K562 (cell line): ENCODE results near the gene RNF227. TPM values are rescaled to one million over a fixed set of nuclear protein-coding genes. Genes with fewer than 3 reads are reported as not detected.

Experiments
- ATAC-seq: fragments of 200-7000 bp; cut with Tn5 transposase; 3 replicates; pipeline ENCODE4 v1.9.1; 2020; ENCODE audit warnings: moderate library complexity
- BruUV-seq: library from RNA; stranded (reverse); fragments of 400-500 nt; replicated peaks from 2 replicates; lab custom pipeline; 2021; lab: Mats Ljungman, UMichigan
- CTCF ChIA-PET: fragments of 300-600 bp; formaldehyde crosslinking; extraction: SDS; loops from one replicate; lab custom pipeline; 2021; ENCODE audit warnings: low intra/inter-chr PET ratio; lab: Yijun Ruan, JAX
- POLR2A ChIA-PET: fragments of 300-600, 350-650 bp; sonication (Branson Sonifier 250); formaldehyde crosslinking; extraction: SDS; loops from one replicate; lab custom pipeline; 2021; ENCODE audit warnings: antibody characterized with exemption, inconsistent platforms; lab: Yijun Ruan, JAX
- DNase-seq, 4 experiments: peaks; one replicate each; pipeline versions ENCODE4 v3.0.0 to v3.0.0-alpha.2; 2011 to 2018; ENCODE audit warnings: low spot score in 3 of 4, mixed read lengths in 3 of 4; ENCODE audit errors: extremely low read depth in 1 of 4
- FAIRE-seq: peaks from 2 replicates; lab custom pipeline; 2011; peaks lifted over from hg19 to GRCh38; lab: Jason Lieb, UNC
- H2AFZ ChIP-seq: 2 replicates; pipeline ENCODE4 v1.6.0; 2011; ENCODE audit warnings: low read depth, low read length, control low read depth, inconsistent platforms
- H3K27ac ChIP-seq: fragments of 200-600 bp; 3 replicates; pipeline ENCODE4 v1.8.0; 2011; ENCODE audit warnings: low read depth, mild to moderate bottlenecking, control low read depth, inconsistent platforms, low read length, moderate library complexity, mixed read lengths; ENCODE audit errors: extremely low read depth
- H3K27me3 ChIP-seq, 2 experiments: fragments of 300-600 bp in 1 of 2; 2 replicates in 1 of 2; 3 replicates in 1 of 2; pipeline versions ENCODE4 v1.6.0 to v1.8.0; 2011; ENCODE audit warnings: inconsistent platforms in 2 of 2, low read length in 2 of 2, mild to moderate bottlenecking in 1 of 2, mixed read lengths in 1 of 2, moderate library complexity in 1 of 2; ENCODE audit not compliant: control insufficient read depth in 2 of 2, insufficient read depth in 2 of 2
- H3K36me3 ChIP-seq: fragments of 300-600 bp; 3 replicates; pipeline ENCODE4 v1.8.0; 2011; ENCODE audit warnings: mild to moderate bottlenecking, low read length, inconsistent platforms; ENCODE audit not compliant: control insufficient read depth, insufficient read depth
- H3K4me1 ChIP-seq, 2 experiments: fragments of 200-600 bp in 1 of 2; replicated peaks in 1 of 2; 2 replicates in 1 of 2; 3 replicates in 1 of 2; pipeline versions ENCODE4 v1.5.1 to v1.8.0; 2011; ENCODE audit warnings: inconsistent platforms in 2 of 2, low read length in 2 of 2, mild to moderate bottlenecking in 1 of 2, mixed read lengths in 1 of 2, moderate library complexity in 1 of 2; ENCODE audit not compliant: control insufficient read depth in 2 of 2, insufficient read depth in 2 of 2
- H3K4me2 ChIP-seq: 2 replicates; pipeline ENCODE4 v1.6.1; 2011; ENCODE audit warnings: low read length, control low read depth, inconsistent platforms, mixed read lengths; ENCODE audit not compliant: insufficient read depth
- H3K4me3 ChIP-seq: fragments of 200-600 bp; sonication (generic), shearing (Covaris generic); 2 replicates; pipeline ENCODE4 v1.5.1; 2016; ENCODE audit warnings: control low read depth, inconsistent platforms
- H3K79me2 ChIP-seq: fragments of 200-600 bp; 3 replicates; pipeline ENCODE4 v1.8.0; 2011; ENCODE audit warnings: low read length, inconsistent platforms; ENCODE audit not compliant: control insufficient read depth, insufficient read depth
- H3K9ac ChIP-seq, 2 experiments: 2 replicates each; pipeline versions ENCODE4 v1.6.0 to v1.6.1; 2011; ENCODE audit warnings: low read depth in 2 of 2, low read length in 2 of 2, control low read depth in 1 of 2, inconsistent platforms in 1 of 2, mild to moderate bottlenecking in 1 of 2, mixed read lengths in 1 of 2; ENCODE audit not compliant: insufficient read depth in 1 of 2
- H3K9me1 ChIP-seq: one replicate; pipeline ENCODE4 v1.6.0; 2011; ENCODE audit warnings: inconsistent platforms, mild to moderate bottlenecking, low read length, moderate library complexity; ENCODE audit not compliant: control insufficient read depth, insufficient read depth
- H3K9me3 ChIP-seq: replicated peaks from 2 replicates; pipeline ENCODE4 v1.5.1; 2011; ENCODE audit warnings: low read depth, low read length, inconsistent platforms; ENCODE audit not compliant: control insufficient read depth, insufficient read depth
- H4K20me1 ChIP-seq: replicated peaks from 2 replicates; pipeline ENCODE4 v1.6.1; 2011; ENCODE audit warnings: low read length, inconsistent platforms, mixed read lengths; ENCODE audit not compliant: control insufficient read depth, insufficient read depth
- EGR1 ChIP-seq: fragments of 450-650 bp; conservative IDR thresholded peaks from 2 replicates; pipeline ENCODE4 v1.6.1; 2017; ENCODE audit warnings: mild to moderate bottlenecking
- SP1 ChIP-seq: sonication (generic); formaldehyde crosslinking; IDR thresholded peaks from 2 replicates; pipeline ENCODE4 v1.8.1; 2022; ENCODE audit warnings: mild to moderate bottlenecking, missing genetic modification reagents
- WGBS: fragments of 100-300 bp; shearing (Covaris generic); methylation state at CpG from one replicate; pipeline ENCODE4 v1.1.6; 2016; ENCODE audit warnings: low coverage, mixed read lengths; ENCODE audit not compliant: insufficient coverage; ENCODE audit errors: missing lambda C conversion rate; 5-methylcytosine and 5-hydroxymethylcytosine counted together
- in situ Hi-C: fragments of 300-500 bp; cut with MboI; formaldehyde crosslinking; loops from 4 replicates; pipeline ENCODE4 v1.15.0; 2018; ENCODE audit warnings: inconsistent platforms, mixed read lengths
- intact Hi-C: fragments of 100-400 bp; cut with micrococcal nuclease; formaldehyde crosslinking; loops from 2 replicates; pipeline ENCODE4 v1.14.2; 2022
- polyA plus RNA-seq, 8 experiments: library from polyadenylated mRNA; depleted of rRNA in 4 of 8; stranded (reverse) in 5 of 8; unstranded in 3 of 8; fragments of >200 nt; fragmentation: Nextera tagmentation in 2 of 8; fragmentation: Illumina TruSeq in 1 of 8; extraction: Ambion mirVana in 2 of 8; extraction: Trizol in 1 of 8; gene quantifications; 2 replicates each; pipeline versions ENCODE4 v1.2.1 to v1.2.3, GENCODE V29; 2011 to 2014; ENCODE audit warnings: inconsistent platforms in 1 of 8, missing spikeins in 1 of 8
- total RNA-seq, 7 experiments: library from RNA; depleted of rRNA in 6 of 7; stranded (reverse); fragments of >200 nt in 6 of 7; fragmentation: Illumina TruSeq in 2 of 7; extraction: Trizol in 2 of 7; gene quantifications; 2 replicates each; pipeline versions ENCODE4 v1.2.1 to v1.2.3, GENCODE V29; 2011 to 2021; ENCODE audit warnings: low replicate concordance in 1 of 7
- TF ChIP-seq, protein P1 (sequence below), 3 experiments: IDR thresholded peaks in 2 of 3; conservative IDR thresholded peaks in 1 of 3; 2 replicates each; pipeline ENCODE4 v1.5.1; 2011 to 2012; ENCODE audit warnings: low read length in 3 of 3, mild to moderate bottlenecking in 3 of 3, control low read depth in 2 of 3, improper control_type of control experiment in 1 of 3, inconsistent platforms in 1 of 3, low read depth in 1 of 3, mixed read lengths in 1 of 3, moderate library complexity in 1 of 3; ENCODE audit not compliant: insufficient read depth in 2 of 3

Gene RNF227
- total and polyA plus RNA-seq, 9 of the 15 experiments (the other 6 are each of a cell fraction or from before 2014, with no cell fraction given), result 1.1 to 6.7 (median 2.3) TPM

DNA sequence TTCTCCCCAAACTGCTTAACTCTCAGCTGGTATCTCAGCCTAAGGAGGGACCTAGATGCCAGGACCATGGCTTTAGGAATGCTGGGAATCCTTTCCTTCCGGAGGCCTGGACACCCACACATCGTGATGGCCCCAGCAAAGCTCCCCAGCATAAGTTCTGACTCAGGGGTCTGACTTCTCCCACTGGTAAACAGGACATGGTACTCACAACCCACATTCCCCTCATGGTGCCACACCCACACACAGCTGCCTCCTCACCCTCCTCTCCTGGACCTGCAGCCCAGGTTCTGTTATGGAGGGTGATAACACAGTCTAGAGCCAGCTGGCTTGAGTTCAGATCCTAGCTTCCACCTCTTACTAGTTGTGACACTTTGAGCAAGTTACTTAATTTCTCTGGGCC is 719 bp upstream of the RNF227 start:
- POLR2A ChIA-PET, result no interaction called here
- no peaks in the 10 kb centered on the region for H3K9me3 ChIP-seq
- in situ Hi-C loops, result loop anchor here (5.0 kb wide), 1 partner anchor 70 kb away; no protein-coding TSS in a partner anchor
- H4K20me1 ChIP-seq, result no peaks in the 10 kb centered on the region
- peak overlapping the region; percentile 87; the same call in 1 of the 2 replicates for H2AFZ ChIP-seq
- peaks cover 1% of the 10 kb centered on the region; the same call in 1 of the 3 replicates for H3K36me3 ChIP-seq
- peak overlapping the region; percentile 66 to 92; a peak in 3 of 4 replicates for H3K9ac ChIP-seq
- no peak overlapping the region for H3K4me3 ChIP-seq
- H3K4me2 ChIP-seq, result peak overlapping the region; percentile 87
- peak overlapping the region; percentile 88 for H3K27ac ChIP-seq
- no peak for FAIRE-seq
- CTCF ChIA-PET, result no interaction called here
- BruUV-seq, result no TSS peak
- ATAC-seq, result no peak
- peak; percentile 40 for TF ChIP-seq EGR1
- no peak for TF ChIP-seq SP1 (CRISPR knock-in tag)
- TF ChIP-seq, protein P1, sequence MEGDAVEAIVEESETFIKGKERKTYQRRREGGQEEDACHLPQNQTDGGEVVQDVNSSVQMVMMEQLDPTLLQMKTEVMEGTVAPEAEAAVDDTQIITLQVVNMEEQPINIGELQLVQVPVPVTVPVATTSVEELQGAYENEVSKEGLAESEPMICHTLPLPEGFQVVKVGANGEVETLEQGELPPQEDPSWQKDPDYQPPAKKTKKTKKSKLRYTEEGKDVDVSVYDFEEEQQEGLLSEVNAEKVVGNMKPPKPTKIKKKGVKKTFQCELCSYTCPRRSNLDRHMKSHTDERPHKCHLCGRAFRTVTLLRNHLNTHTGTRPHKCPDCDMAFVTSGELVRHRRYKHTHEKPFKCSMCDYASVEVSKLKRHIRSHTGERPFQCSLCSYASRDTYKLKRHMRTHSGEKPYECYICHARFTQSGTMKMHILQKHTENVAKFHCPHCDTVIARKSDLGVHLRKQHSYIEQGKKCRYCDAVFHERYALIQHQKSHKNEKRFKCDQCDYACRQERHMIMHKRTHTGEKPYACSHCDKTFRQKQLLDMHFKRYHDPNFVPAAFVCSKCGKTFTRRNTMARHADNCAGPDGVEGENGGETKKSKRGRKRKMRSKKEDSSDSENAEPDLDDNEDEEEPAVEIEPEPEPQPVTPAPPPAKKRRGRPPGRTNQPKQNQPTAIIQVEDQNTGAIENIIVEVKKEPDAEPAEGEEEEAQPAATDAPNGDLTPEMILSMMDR (IDR thresholded peaks at IDR 0.05 in 2 of 3, conservative IDR thresholded peaks at IDR 0.05 in 1 of 3; ENCODE audit: insufficient read depth in 2 of 3, low read depth in 1 of 3, low read length in 3 of 3), result no peak
- H3K27me3 ChIP-seq, result no peaks in the 10 kb centered on the region
- 100% methylated on average over 2 of the region's 2 CpGs for WGBS
- intact Hi-C loops, result no loop called here
- peaks cover 8% of the 10 kb centered on the region; the same call in 1 of the 3 replicates for H3K79me2 ChIP-seq
- peak in 1 of 4 experiments; percentile 20 for DNase-seq
- no peaks in the 10 kb centered on the region for H3K9me1 ChIP-seq
- peaks cover 18 to 24% of the 10 kb centered on the region in 2 experiments; a peak in 4 of 5 replicates for H3K4me1 ChIP-seq
